Neural crest cell (in vitro differentiated cells): ENCODE data around the gene CYP4V2. TPM values are rescaled to one million over a fixed set of nuclear protein-coding genes. Genes with fewer than 3 reads are reported as not detected.

Experiments used
- DNase-seq: peaks from one replicate; pipeline ENCODE4 v3.0.0; 2021; ENCODE audit warnings: low read depth, mixed read lengths, low spot score
- H3K27ac Mint-ChIP-seq: one replicate; pipeline ENCODE4 v1.8.0; 2021; ENCODE audit warnings: mild to moderate bottlenecking, mixed read lengths; ENCODE audit not compliant: unreplicated experiment
- H3K27me3 Mint-ChIP-seq: 2 replicates; pipeline ENCODE4 v1.8.0; 2021; ENCODE audit warnings: low read depth, mild to moderate bottlenecking, mixed read lengths
- H3K36me3 Mint-ChIP-seq: 2 replicates; pipeline ENCODE4 v1.8.0; 2021; ENCODE audit warnings: low read depth, mild to moderate bottlenecking, mixed read lengths
- H3K4me1 Mint-ChIP-seq: 2 replicates; pipeline ENCODE4 v1.8.0; 2021; ENCODE audit warnings: mixed read lengths
- H3K4me3 Mint-ChIP-seq: one replicate; pipeline ENCODE4 v1.8.0; 2021; ENCODE audit warnings: mild to moderate bottlenecking, mixed read lengths
- H3K9me3 Mint-ChIP-seq: 2 replicates; pipeline ENCODE4 v1.8.0; 2021; ENCODE audit warnings: mixed read lengths
- total RNA-seq: library from RNA; stranded (reverse); gene quantifications from 2 replicates; pipeline ENCODE4 v1.2.1, GENCODE V29; 2021
- TF ChIP-seq, protein P1 (sequence below): fragments of 200-600 bp; sonication (generic); conservative IDR thresholded peaks from 2 replicates; pipeline ENCODE4 v1.5.0; 2021; ENCODE audit warnings: antibody characterized with exemption, mild to moderate bottlenecking

CYP4V2 gene
- total RNA-seq, 1 donor from 2014 or later, result 6.4 TPM

GRCh38 chr4:186200516-186200915 lies 9.1 kb downstream of the CYP4V2 start:
- Mint-ChIP-seq H3K27me3 (no peaks in the 10 kb centered on the region), H3K9me3 (no peaks in the 10 kb centered on the region), H3K4me3 (no peak overlapping the region), H3K4me1 (peaks cover 4% of the 10 kb centered on the region), H3K27ac (peak overlapping the region; percentile 51), H3K36me3 (peaks cover 16% of the 10 kb centered on the region)
- no peak for DNase-seq
- TF ChIP-seq, protein P1, sequence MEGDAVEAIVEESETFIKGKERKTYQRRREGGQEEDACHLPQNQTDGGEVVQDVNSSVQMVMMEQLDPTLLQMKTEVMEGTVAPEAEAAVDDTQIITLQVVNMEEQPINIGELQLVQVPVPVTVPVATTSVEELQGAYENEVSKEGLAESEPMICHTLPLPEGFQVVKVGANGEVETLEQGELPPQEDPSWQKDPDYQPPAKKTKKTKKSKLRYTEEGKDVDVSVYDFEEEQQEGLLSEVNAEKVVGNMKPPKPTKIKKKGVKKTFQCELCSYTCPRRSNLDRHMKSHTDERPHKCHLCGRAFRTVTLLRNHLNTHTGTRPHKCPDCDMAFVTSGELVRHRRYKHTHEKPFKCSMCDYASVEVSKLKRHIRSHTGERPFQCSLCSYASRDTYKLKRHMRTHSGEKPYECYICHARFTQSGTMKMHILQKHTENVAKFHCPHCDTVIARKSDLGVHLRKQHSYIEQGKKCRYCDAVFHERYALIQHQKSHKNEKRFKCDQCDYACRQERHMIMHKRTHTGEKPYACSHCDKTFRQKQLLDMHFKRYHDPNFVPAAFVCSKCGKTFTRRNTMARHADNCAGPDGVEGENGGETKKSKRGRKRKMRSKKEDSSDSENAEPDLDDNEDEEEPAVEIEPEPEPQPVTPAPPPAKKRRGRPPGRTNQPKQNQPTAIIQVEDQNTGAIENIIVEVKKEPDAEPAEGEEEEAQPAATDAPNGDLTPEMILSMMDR, result no peak

DNA sequence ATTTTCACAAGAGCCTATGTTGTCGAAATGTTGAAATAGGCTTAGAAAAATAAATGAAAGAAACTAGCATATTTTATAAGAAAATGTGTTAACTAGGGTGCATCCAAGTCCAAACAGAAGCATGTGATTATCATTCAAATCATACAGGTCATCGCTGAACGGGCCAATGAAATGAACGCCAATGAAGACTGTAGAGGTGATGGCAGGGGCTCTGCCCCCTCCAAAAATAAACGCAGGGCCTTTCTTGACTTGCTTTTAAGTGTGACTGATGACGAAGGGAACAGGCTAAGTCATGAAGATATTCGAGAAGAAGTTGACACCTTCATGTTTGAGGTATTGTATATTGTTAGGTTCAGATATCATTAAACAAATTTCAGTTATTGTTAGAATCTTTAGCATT lies 9.6 kb downstream of the CYP4V2 start:
- TF ChIP-seq, protein P1, result no peak
- Mint-ChIP-seq H3K9me3 (no peaks in the 10 kb centered on the region), H3K4me1 (peaks cover 4% of the 10 kb centered on the region), H3K36me3 (peaks cover 13% of the 10 kb centered on the region), H3K4me3 (no peak overlapping the region), H3K27me3 (no peaks in the 10 kb centered on the region), H3K27ac (no peak overlapping the region)
- DNase-seq, result no peak

GRCh38 chr4:186201535-186202230 lies 10.3 kb downstream of the CYP4V2 start:
- no peaks in the 10 kb centered on the region for H3K27me3 Mint-ChIP-seq
- TF ChIP-seq, protein P1, result peak; percentile 66
- H3K4me3 Mint-ChIP-seq, result no peak overlapping the region
- H3K9me3 Mint-ChIP-seq, result no peaks in the 10 kb centered on the region
- peaks cover 12% of the 10 kb centered on the region for H3K36me3 Mint-ChIP-seq
- no peak for DNase-seq
- H3K4me1 Mint-ChIP-seq, result peaks cover 4% of the 10 kb centered on the region
- no peak overlapping the region for H3K27ac Mint-ChIP-seq

DNA sequence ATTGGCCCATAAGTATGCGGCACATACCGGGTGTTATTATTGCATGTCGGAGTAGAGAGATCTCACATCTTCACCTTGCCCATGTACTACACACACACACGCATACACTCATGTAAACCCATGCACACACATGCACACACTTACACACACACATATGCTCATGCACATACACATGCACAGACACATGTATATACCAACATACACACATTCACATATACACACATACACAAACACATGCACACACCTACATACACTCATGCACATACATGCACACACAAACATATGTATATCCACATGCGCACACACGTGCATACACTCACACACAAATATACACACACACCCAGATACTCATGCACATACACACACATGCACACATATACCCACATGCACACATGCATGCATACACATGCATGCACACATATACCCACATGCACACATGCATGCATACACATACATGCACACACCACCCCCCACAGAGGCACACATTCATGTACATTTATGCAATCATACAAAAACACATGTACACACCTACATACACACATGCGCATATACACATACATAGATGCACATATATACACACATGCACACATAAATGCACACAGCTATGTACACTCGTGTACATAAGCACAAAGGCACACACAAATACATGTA lies 11.2 kb downstream of the CYP4V2 start:
- TF ChIP-seq, protein P1, result no peak
- Mint-ChIP-seq H3K9me3 (no peaks in the 10 kb centered on the region), H3K4me3 (no peak overlapping the region), H3K36me3 (peaks cover 8% of the 10 kb centered on the region), H3K27ac (no peak overlapping the region), H3K27me3 (no peaks in the 10 kb centered on the region), H3K4me1 (peaks cover 4% of the 10 kb centered on the region)
- DNase-seq, result no peak

DNA sequence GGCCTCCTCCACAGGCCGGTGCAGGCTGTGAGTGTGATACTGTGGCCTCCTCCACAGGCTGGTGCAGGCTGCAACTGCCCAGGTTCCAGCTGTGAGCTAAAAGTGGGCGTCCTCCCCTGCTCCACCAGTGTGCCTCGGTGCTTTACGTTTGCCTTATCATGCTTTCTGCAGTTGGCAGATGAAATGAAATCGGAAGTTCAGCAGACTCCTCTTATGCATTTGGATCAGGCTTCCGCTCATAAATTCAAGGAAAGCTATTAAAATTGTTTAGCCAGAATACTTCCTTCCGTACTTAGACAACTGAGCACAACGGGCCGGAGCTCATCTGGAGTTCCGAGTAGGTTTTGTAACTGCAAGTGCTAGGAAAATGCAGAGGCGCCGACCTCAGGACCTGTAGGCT lies 12.0 kb downstream of the CYP4V2 start:
- no peak overlapping the region for H3K4me3 Mint-ChIP-seq
- TF ChIP-seq, protein P1, result no peak
- H3K27me3 Mint-ChIP-seq, result no peaks in the 10 kb centered on the region
- H3K4me1 Mint-ChIP-seq, result peaks cover 4% of the 10 kb centered on the region
- no peaks in the 10 kb centered on the region for H3K9me3 Mint-ChIP-seq
- no peak overlapping the region for H3K27ac Mint-ChIP-seq
- peaks cover 10% of the 10 kb centered on the region for H3K36me3 Mint-ChIP-seq
- no peak for DNase-seq
